ENCODE data around the gene APOBEC2. TPM values are rescaled to one million over a fixed set of nuclear protein-coding genes. Genes with fewer than 3 reads are reported as not detected.

Gene APOBEC2
- total and polyA plus RNA-seq, 2 of the 13 experiments (the other 11 are each of a cell fraction or from before 2014, with no cell fraction given), result 0.09 TPM; not detected in 1

DNA sequence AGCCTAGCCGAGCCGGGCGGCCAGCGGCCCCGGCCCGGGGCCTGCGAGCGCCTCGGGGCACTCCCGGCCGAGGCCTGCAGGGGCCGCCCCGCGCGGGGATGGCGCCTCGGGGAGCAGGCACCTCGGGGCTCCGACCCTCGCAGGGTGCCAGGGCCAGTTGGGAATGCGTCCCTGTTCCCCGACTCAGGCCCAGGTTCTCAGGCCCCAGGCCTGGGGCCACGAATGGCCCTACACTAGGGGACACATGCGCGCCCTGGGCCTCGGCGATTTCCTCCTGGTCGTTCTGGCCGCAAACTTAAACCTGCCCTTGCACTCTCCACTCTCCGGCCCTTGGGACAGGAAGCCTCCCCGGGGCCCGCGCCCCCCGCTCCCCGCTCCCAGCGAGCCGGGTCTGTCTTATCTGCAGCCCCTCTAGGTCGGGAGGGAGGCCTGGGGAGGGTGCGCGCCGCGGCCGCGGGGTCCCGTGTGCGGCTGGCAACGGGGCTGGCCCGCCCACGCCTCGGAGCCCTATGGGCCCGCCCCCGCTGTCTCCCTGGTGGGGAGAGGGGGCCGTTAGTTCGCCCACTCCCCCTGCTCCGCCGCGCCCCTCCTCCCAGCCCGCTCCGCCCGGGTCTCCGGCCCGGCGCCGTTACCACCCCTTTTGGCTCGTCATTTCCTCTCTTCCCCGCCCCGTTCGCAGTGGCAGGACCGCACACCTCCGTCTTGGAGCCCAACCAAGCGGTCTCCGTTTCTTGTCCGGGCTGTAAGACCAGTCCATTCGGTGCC, 20.4 kb downstream of the APOBEC2 start (continued):
- TF ChIP-seq ZNF510 (CRISPR knock-in tag; IDR thresholded peaks at IDR 0.05; ENCODE audit: low read depth) (no peak), PPARG (CRISPR knock-in tag; conservative IDR thresholded peaks at IDR 0.05) (0 out of 2 replicates have a peak, but pooled peaks have one; percentile 35), PBX2 (CRISPR knock-in tag; IDR thresholded peaks at IDR 0.05) (no peak), ZNF263 (CRISPR knock-in tag; IDR thresholded peaks at IDR 0.05) (0 out of 2 replicates have a peak, but pooled peaks have one; percentile 35), ZNF713 (CRISPR knock-in tag; IDR thresholded peaks at IDR 0.05) (no peak), ARHGAP35 (CRISPR knock-in tag; IDR thresholded peaks at IDR 0.05; ENCODE audit: borderline replicate concordance) (peak; percentile 63; the same call in 1 of the 2 replicates), ZNF383 (CRISPR knock-in tag; IDR thresholded peaks at IDR 0.05; ENCODE audit: borderline replicate concordance) (no peak), PLRG1 (conservative IDR thresholded peaks at IDR 0.05) (no peak), ZNF331 (CRISPR knock-in tag; IDR thresholded peaks at IDR 0.05) (peak; percentile 75; the same call in 1 of the 2 replicates), KMT2B (CRISPR knock-in tag; IDR thresholded peaks at IDR 0.05) (peak; percentile 46; the same call in 1 of the 2 replicates), RXRA (CRISPR knock-in tag; IDR thresholded peaks at IDR 0.05) (no peak; the same call in 1 of the 2 replicates), TRAFD1 (CRISPR knock-in tag; IDR thresholded peaks at IDR 0.05; ENCODE audit: borderline replicate concordance) (no peak), MTF1 (CRISPR knock-in tag; IDR thresholded peaks at IDR 0.05) (no peak), MXI1 (IDR thresholded peaks at IDR 0.05; ENCODE audit: borderline replicate concordance, low read depth, low read length) (no peak; the same call in 2 of the 3 replicates), TP53 (CRISPR knock-in tag; conservative IDR thresholded peaks at IDR 0.05) (0 out of 2 replicates have a peak, but pooled peaks have one; percentile 58), KDM1A (CRISPR knock-in tag; IDR thresholded peaks at IDR 0.05) (no peak), ZBTB37 (CRISPR knock-in tag; IDR thresholded peaks at IDR 0.05) (0 out of 2 replicates have a peak, but pooled peaks have one; percentile 15), TAF15 (IDR thresholded peaks at IDR 0.05; ENCODE audit: low read depth, low read length, poor library complexity, severe bottlenecking) (no peak), ZFP36 (IDR thresholded peaks at IDR 0.05; ENCODE audit: borderline replicate concordance, low read depth, low read length, partially characterized antibody) (no peak)
- TF ChIP-seq, protein P1, sequence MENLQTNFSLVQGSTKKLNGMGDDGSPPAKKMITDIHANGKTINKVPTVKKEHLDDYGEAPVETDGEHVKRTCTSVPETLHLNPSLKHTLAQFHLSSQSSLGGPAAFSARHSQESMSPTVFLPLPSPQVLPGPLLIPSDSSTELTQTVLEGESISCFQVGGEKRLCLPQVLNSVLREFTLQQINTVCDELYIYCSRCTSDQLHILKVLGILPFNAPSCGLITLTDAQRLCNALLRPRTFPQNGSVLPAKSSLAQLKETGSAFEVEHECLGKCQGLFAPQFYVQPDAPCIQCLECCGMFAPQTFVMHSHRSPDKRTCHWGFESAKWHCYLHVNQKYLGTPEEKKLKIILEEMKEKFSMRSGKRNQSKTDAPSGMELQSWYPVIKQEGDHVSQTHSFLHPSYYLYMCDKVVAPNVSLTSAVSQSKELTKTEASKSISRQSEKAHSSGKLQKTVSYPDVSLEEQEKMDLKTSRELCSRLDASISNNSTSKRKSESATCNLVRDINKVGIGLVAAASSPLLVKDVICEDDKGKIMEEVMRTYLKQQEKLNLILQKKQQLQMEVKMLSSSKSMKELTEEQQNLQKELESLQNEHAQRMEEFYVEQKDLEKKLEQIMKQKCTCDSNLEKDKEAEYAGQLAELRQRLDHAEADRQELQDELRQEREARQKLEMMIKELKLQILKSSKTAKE (CRISPR knock-in tag; IDR thresholded peaks at IDR 0.05; ENCODE audit: borderline replicate concordance), result no peak
- TF ChIP-seq, protein P2, sequence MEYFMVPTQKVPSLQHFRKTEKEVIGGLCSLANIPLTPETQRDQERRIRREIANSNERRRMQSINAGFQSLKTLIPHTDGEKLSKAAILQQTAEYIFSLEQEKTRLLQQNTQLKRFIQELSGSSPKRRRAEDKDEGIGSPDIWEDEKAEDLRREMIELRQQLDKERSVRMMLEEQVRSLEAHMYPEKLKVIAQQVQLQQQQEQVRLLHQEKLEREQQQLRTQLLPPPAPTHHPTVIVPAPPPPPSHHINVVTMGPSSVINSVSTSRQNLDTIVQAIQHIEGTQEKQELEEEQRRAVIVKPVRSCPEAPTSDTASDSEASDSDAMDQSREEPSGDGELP (IDR thresholded peaks at IDR 0.05; ENCODE audit: borderline replicate concordance, low read depth), result no peak
- TF ChIP-seq, protein P3, sequence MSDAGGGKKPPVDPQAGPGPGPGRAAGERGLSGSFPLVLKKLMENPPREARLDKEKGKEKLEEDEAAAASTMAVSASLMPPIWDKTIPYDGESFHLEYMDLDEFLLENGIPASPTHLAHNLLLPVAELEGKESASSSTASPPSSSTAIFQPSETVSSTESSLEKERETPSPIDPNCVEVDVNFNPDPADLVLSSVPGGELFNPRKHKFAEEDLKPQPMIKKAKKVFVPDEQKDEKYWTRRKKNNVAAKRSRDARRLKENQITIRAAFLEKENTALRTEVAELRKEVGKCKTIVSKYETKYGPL (CRISPR knock-in tag; IDR thresholded peaks at IDR 0.05), result no peak
